Breast epithelium (tissue), 3 donors: ENCODE results near the gene DDX54.

Experiments
- POLR2A ChIP-seq: fragments of 450-650 bp; IDR thresholded peaks from one replicate; pipeline ENCODE4 v1.6.1; 2016; ENCODE audit warnings: antibody characterized with exemption, mild to moderate bottlenecking, moderate library complexity
- POLR2AphosphoS5 ChIP-seq, 3 donors: sonication (generic); formaldehyde crosslinking; IDR thresholded peaks; one replicate each; pipeline ENCODE4 v1.6.1; 2017; ENCODE audit warnings: antibody characterized with exemption in 3 of 3
- TF ChIP-seq, protein P1 (sequence below), 3 donors: fragments of 450-650 bp; IDR thresholded peaks; one replicate each; pipeline ENCODE4 v1.5.1; 2016 to 2017; ENCODE audit warnings: antibody characterized with exemption in 3 of 3, mild to moderate bottlenecking in 3 of 3, moderate library complexity in 3 of 3

DNA sequence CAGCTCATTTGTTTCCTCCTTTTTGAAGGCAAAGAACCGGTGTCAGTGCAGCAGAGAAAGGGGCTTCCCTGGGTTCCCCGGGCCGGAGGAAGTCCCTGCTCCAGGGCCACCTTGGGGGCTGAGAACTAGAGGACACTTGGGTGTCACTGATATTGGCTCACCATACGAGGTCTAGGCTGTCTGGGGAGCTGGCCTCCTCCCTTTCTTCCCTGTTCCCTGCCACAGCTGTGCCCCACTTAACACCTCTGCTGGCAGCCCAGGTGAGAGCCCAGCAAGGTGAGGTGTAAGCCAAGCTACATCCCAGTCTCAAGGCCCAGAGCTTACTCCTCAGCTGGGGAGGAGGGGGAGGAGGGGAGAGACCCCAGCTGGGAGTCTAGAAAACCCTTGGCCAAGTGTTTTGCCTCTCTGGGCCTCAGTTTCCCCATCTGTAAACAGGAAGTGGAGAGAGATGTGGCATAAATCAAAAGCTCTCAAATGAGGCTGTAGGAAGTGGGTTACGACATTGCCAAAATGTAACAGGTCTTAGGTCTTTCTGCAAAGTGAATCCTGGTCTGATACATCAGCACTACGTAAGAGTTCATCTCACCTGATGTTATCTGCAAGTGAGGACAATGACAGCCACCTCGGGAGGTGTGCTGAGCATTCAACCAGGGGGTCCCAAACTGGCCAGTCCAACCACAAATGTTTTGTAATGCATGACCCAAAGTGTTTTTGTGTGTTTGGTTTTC, 75.2 kb downstream of the DDX54 start:
- TF ChIP-seq, protein P1, sequence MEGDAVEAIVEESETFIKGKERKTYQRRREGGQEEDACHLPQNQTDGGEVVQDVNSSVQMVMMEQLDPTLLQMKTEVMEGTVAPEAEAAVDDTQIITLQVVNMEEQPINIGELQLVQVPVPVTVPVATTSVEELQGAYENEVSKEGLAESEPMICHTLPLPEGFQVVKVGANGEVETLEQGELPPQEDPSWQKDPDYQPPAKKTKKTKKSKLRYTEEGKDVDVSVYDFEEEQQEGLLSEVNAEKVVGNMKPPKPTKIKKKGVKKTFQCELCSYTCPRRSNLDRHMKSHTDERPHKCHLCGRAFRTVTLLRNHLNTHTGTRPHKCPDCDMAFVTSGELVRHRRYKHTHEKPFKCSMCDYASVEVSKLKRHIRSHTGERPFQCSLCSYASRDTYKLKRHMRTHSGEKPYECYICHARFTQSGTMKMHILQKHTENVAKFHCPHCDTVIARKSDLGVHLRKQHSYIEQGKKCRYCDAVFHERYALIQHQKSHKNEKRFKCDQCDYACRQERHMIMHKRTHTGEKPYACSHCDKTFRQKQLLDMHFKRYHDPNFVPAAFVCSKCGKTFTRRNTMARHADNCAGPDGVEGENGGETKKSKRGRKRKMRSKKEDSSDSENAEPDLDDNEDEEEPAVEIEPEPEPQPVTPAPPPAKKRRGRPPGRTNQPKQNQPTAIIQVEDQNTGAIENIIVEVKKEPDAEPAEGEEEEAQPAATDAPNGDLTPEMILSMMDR (IDR thresholded peaks at IDR 0.05), result no peak
- TF ChIP-seq POLR2A (no peak), POLR2AphosphoS5 (IDR thresholded peaks at IDR 0.05) (no peak)
